Testis (tissue), 3 donors: ENCODE results near the gene MAPKAP1. TPM values are rescaled to one million over a fixed set of nuclear protein-coding genes. Genes with fewer than 3 reads are reported as not detected.
A peak's percentile ranks its signal among the peaks of the same experiment; 100 is the strongest.

Experiments used
- DNase-seq: peaks from one replicate; pipeline ENCODE4 v3.0.0-alpha.2; 2019
- H3K27ac ChIP-seq, 2 donors: fragments of 200-600 bp; sonication (generic); one replicate each; pipeline ENCODE4 v1.5.1; 2019
- H3K27me3 ChIP-seq: fragments of 200-600 bp; sonication (generic); one replicate; pipeline ENCODE4 v1.5.1; 2019
- H3K36me3 ChIP-seq: fragments of 200-600 bp; sonication (generic); one replicate; pipeline ENCODE4 v1.5.1; 2017; ENCODE audit warnings: low read depth; ENCODE audit errors: missing control alignments
- H3K4me1 ChIP-seq: fragments of 200-600 bp; sonication (generic); one replicate; pipeline ENCODE4 v1.5.1; 2019
- H3K4me3 ChIP-seq, 2 donors: fragments of 200-600 bp; sonication (generic); one replicate each; pipeline ENCODE4 v1.5.1; 2017 to 2019
- H3K9me3 ChIP-seq: fragments of 200-600 bp; sonication (generic); one replicate; pipeline ENCODE4 v1.5.1; 2017
- POLR2A ChIP-seq: fragments of 450-650 bp; IDR thresholded peaks from one replicate; pipeline ENCODE4 v1.6.1; 2017; ENCODE audit warnings: antibody characterized with exemption, mild to moderate bottlenecking, moderate library complexity
- WGBS, 2 donors: methylation state at CpG; one replicate each; pipeline ENCODE4 v1.1.5; 2018; 5-methylcytosine and 5-hydroxymethylcytosine counted together
- intact Hi-C: fragments of 100-400 bp; cut with DNase I; formaldehyde crosslinking; loops from one replicate; pipeline ENCODE4 v1.15.1; 2023; ENCODE audit warnings: low total_unique reads
- polyA plus RNA-seq: library from polyadenylated mRNA; stranded (reverse); fragments of 350-450 nt; fragmentation: Illumina TruSeq; extraction: RNeasy Lipid Tissue Mini Kit (QIAGEN cat#74804); gene quantifications from one replicate; pipeline ENCODE4 v1.2.3, GENCODE V29; 2014; ENCODE audit warnings: low read depth, low replicate concordance; ENCODE audit not compliant: insufficient read depth
- total RNA-seq, 2 donors: library from RNA; depleted of rRNA; stranded (reverse); fragments of >200 nt; gene quantifications; one replicate each; pipeline ENCODE4 v1.2.3, GENCODE V29; 2016
- TF ChIP-seq, protein P1 (sequence below), 3 experiments: fragments of 450-650 bp in 2 of 3; fragments of 200-600 bp in 1 of 3; sonication (generic) in 1 of 3; IDR thresholded peaks; one replicate each; pipeline ENCODE4 v1.5.1; 2016 to 2019; ENCODE audit warnings: antibody characterized with exemption in 3 of 3, mild to moderate bottlenecking in 2 of 3, moderate library complexity in 1 of 3

The MAPKAP1 gene
- total and polyA plus RNA-seq, 3 donors from 2014 or later = 112 to 135 (median 115) TPM

DNA sequence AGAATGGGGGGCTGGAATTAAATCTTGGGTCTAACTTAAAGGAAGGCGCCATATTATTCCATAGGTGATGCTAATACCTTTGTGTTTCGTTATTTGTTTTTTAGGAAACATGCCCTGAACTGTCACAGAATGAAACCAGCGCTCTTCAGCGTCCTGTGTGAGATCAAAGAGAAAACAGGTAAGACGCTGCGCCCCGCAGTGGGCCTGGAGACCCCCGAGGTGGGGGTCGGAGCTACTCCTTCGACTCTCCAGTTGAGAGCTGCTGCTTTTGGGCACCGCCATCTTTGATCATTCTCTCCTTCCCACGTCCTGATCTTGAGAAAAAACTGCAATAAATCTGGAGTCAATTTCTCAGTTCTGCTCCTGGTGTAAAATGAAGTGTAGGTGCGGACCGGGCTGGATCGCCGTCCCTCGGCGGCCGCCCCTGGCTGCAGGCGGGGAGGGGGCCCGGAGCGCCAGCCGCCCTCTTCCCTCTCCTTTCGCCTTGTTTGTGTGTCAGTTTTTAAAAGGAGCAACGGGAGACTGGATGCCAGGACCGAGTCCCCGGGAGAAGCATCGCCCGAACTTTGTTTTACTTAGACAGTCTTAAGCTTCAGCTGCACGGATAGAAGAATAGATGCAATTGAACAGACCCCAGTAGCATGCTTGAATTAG, 41.6 kb upstream of the MAPKAP1 start:
- no peaks in the 10 kb centered on the region for H3K36me3 ChIP-seq
- peak overlapping the region; percentile 59 to 89 for H3K27ac ChIP-seq
- peaks cover 8% of the 10 kb centered on the region for H3K4me1 ChIP-seq
- no peaks in the 10 kb centered on the region for H3K9me3 ChIP-seq
- WGBS, 2 donors = 24% methylated on average over 30 of the region's 30 CpGs
- DNase-seq = peak; percentile 36
- H3K4me3 ChIP-seq = peak overlapping the region; percentile 78 to 85
- TF ChIP-seq, protein P1, sequence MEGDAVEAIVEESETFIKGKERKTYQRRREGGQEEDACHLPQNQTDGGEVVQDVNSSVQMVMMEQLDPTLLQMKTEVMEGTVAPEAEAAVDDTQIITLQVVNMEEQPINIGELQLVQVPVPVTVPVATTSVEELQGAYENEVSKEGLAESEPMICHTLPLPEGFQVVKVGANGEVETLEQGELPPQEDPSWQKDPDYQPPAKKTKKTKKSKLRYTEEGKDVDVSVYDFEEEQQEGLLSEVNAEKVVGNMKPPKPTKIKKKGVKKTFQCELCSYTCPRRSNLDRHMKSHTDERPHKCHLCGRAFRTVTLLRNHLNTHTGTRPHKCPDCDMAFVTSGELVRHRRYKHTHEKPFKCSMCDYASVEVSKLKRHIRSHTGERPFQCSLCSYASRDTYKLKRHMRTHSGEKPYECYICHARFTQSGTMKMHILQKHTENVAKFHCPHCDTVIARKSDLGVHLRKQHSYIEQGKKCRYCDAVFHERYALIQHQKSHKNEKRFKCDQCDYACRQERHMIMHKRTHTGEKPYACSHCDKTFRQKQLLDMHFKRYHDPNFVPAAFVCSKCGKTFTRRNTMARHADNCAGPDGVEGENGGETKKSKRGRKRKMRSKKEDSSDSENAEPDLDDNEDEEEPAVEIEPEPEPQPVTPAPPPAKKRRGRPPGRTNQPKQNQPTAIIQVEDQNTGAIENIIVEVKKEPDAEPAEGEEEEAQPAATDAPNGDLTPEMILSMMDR (IDR thresholded peaks at IDR 0.05) = no peak
- TF ChIP-seq POLR2A = no peak
- intact Hi-C loops = no loop called here
- no peaks in the 10 kb centered on the region for H3K27me3 ChIP-seq

DNA sequence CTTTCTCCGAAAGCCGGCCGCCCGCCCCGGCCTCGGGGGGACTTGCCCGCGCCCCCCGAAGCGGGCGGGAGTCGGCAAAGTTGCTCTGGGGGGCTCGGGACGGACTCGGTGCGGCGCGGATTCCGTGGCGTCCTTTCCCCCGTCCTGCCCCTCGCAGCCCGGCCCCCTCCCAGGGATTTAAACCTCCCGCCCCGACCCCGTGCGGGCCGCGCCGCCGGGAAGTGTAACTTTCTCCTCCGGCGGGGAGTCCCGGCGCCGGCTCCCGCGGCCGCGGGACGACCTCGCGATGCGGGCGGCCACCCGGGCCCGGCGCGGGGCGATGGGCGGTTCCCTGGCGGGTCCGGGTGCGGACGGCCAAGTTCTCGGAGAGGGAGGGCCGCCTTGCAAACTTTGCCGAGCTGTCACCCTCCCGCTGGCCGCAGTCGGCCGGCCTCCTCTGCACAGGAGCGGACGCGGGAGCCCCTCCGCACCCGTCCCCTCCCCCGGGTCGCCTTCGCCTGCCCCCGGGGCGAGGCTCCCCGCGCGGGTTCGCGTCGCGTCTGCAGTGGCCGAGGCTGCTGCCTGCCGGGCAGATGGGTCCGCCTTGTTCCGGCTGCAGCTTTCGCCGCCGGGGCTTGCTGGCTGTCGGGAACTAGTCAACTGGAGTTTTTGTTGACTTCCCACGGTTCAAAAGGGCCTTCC, 40.9 kb upstream of the MAPKAP1 start:
- intact Hi-C loops = no loop called here
- Histone ChIP-seq H3K4me3 (peak overlapping the region; percentile 78 to 85), H3K36me3 (no peaks in the 10 kb centered on the region), H3K27me3 (no peaks in the 10 kb centered on the region), H3K9me3 (no peaks in the 10 kb centered on the region), H3K4me1 (peaks cover 8% of the 10 kb centered on the region), H3K27ac (peak overlapping the region; percentile 79 to 89)
- DNase-seq = peak; percentile 42
- WGBS, 2 donors = 1 to 17% methylated on average over 1 to 86 of the region's 88 CpGs
- TF ChIP-seq POLR2A = no peak
- TF ChIP-seq, protein P1 (IDR thresholded peaks at IDR 0.05) = no peak

DNA sequence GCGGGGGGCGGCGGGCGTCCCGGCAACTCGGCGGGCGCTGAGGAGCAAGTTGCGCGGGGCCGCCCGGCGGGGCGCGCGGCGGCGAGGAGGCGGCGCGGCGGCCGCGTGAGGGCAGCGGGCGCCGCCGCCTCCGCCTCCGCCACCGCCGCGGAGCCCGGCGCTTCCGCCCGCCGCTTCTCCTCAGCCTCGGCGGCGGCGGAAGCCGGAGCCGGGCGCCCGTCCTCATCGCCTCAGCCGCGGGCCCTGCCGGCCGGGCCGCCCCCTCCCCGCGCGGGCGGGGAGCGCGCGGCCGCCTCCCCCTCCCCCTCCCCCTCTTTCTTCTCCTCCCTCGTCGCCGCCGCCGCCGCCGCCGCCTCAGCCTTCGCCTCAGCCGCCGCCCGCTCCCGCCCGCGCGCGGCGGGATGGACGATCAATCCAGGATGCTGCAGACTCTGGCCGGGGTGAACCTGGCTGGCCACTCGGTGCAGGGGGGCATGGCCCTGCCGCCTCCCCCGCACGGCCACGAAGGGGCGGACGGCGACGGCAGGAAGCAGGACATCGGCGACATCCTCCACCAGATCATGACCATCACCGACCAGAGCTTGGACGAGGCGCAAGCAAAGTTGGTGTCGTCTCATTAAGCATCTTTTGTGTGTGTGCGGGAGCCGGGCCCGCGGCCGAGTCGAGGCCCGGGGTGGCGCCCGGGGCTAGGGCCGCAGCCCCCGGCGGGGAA, 40.2 kb upstream of the MAPKAP1 start, which contains the start of gene PBX3:
Gene PBX3, plus strand, starts transcription at position 321 of the 712 bp plus-strand sequence.
- intact Hi-C loops = no loop called here
- peak within 1 kb of the TSS; percentile 78 to 85 for H3K4me3 ChIP-seq
- DNase-seq = peak; percentile 58
- no peaks in the 10 kb centered on the region for H3K9me3 ChIP-seq
- 0% methylated on average over 59 of the region's 107 CpGs; no CpG with 5 or more reads in 1 of the 2 donors for WGBS, 2 donors
- TF ChIP-seq, protein P1 (IDR thresholded peaks at IDR 0.05) = no peak
- TF ChIP-seq POLR2A = no peak
- peak within 1 kb of the TSS; percentile 79 to 89 for H3K27ac ChIP-seq
- no peaks in the 10 kb centered on the region for H3K27me3 ChIP-seq
- peaks cover 8% of the 10 kb centered on the region for H3K4me1 ChIP-seq
- H3K36me3 ChIP-seq = no peaks in the 10 kb centered on the region

DNA sequence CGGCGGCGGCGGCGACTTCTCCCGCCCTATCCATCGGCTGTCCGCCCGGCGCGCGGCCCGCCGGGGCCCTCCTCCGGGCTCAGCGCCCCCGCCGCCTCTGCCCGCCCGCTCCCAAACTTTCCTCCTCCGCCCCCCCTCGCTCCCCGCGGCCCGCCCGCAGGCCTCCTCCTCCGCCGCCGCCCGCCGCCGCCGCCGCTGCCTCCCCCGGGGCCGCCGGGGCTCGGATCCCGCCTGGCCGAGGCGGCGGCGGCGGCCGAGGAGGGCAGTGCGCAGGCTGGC, 39.7 kb upstream of the MAPKAP1 start:
- H3K4me3 ChIP-seq = peak overlapping the region; percentile 66 to 75
- peaks cover 8% of the 10 kb centered on the region for H3K4me1 ChIP-seq
- intact Hi-C loops = no loop called here
- no peaks in the 10 kb centered on the region for H3K27me3 ChIP-seq
- H3K27ac ChIP-seq = peak overlapping the region in 1 of 2 donors; percentile 89
- 0% methylated on average over 5 of the region's 46 CpGs; no CpG with 5 or more reads in 1 of the 2 donors for WGBS, 2 donors
- no peaks in the 10 kb centered on the region for H3K36me3 ChIP-seq
- no peaks in the 10 kb centered on the region for H3K9me3 ChIP-seq
- no peak for DNase-seq
- TF ChIP-seq, protein P1 (IDR thresholded peaks at IDR 0.05) = no peak
- TF ChIP-seq POLR2A = no peak
